Keratinocyte (primary cell): ENCODE data around the gene RCE1.

Source experiments
- EZH2 ChIP-seq: IDR thresholded peaks from one replicate; pipeline ENCODE4 v1.6.1; 2012; ENCODE audit warnings: inconsistent platforms, mild to moderate bottlenecking, low read length, moderate library complexity
- TF ChIP-seq, protein P1 (sequence below), 3 experiments: IDR thresholded peaks in 1 of 3; conservative IDR thresholded peaks in 1 of 3; optimal IDR thresholded peaks in 1 of 3; 2 replicates in 2 of 3; 3 replicates in 1 of 3; pipeline versions ENCODE3 to v1.5.1; 2011; ENCODE audit warnings: low read length in 3 of 3, mild to moderate bottlenecking in 3 of 3, moderate library complexity in 2 of 3, control low read depth in 1 of 3, inconsistent platforms in 1 of 3; ENCODE audit not compliant: insufficient read depth in 2 of 3; ENCODE audit errors: extremely low read depth in 1 of 3

- TF ChIP-seq EZH2: no peak
- TF ChIP-seq, protein P1, sequence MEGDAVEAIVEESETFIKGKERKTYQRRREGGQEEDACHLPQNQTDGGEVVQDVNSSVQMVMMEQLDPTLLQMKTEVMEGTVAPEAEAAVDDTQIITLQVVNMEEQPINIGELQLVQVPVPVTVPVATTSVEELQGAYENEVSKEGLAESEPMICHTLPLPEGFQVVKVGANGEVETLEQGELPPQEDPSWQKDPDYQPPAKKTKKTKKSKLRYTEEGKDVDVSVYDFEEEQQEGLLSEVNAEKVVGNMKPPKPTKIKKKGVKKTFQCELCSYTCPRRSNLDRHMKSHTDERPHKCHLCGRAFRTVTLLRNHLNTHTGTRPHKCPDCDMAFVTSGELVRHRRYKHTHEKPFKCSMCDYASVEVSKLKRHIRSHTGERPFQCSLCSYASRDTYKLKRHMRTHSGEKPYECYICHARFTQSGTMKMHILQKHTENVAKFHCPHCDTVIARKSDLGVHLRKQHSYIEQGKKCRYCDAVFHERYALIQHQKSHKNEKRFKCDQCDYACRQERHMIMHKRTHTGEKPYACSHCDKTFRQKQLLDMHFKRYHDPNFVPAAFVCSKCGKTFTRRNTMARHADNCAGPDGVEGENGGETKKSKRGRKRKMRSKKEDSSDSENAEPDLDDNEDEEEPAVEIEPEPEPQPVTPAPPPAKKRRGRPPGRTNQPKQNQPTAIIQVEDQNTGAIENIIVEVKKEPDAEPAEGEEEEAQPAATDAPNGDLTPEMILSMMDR (optimal IDR thresholded peaks at IDR 0.05 in 1 of 3, IDR thresholded peaks at IDR 0.05 in 1 of 3, conservative IDR thresholded peaks at IDR 0.05 in 1 of 3; ENCODE audit: extremely low read depth in 1 of 3, insufficient read depth in 2 of 3, low read length in 3 of 3): no peak
Measured at GRCh38 chr11:66894141-66894540, 50.9 kb downstream of the RCE1 start.
